ENCODE data around the gene VAC14. TPM values are rescaled to one million over a fixed set of nuclear protein-coding genes. Genes with fewer than 3 reads are reported as not detected.

Gene VAC14
- polyA plus RNA-seq, 1 of the 3 experiments (the other 2 are of a cell fraction), result 33.2 TPM

DNA sequence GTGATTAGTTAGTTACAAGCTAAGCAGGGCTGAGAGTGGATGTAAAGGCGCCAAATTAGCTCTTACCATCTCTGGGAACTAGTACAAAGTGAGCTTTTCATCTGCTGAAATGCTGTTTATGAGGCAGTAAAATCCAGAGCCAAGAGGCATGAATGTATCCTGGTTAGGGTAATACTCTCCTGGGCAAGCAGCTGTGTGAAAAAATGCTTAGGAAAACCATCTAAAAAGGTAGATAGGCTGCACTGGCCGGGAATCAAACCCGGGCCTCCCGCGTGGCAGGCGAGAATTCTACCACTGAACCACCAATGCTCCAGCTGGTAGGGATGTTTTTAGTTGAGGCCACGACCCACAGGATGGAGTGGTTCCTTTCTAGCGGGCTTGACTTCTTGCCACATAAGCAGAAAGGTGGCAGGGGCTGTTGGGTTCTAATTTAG, 23.0 kb downstream of the VAC14 start:
- ChIA-PET POLR2A (interaction anchor here (0.6 to 0.7 kb wide), 2 partner anchors 12 to 33 kb away, joined by 3 to 4 read pairs; no protein-coding TSS in a partner anchor), CTCF (interaction anchor here (1.0 to 2.9 kb wide), 3 partner anchors 97 to 249 kb away, joined by 3 to 9 read pairs (median 4); no protein-coding TSS in a partner anchor)
- TF ChIP-seq TEAD4 (IDR thresholded peaks at IDR 0.05; ENCODE audit: borderline replicate concordance, insufficient read depth), result no peak
- WGBS (ENCODE audit: low lambda C conversion rate), result 85% methylated on average over 8 of the region's 8 CpGs
- Histone ChIP-seq H3K4me2 (no peak overlapping the region), H3K9me2 (no peaks in the 10 kb centered on the region), H3K27ac (ENCODE audit: low read depth in 2 of 2, low read length in 1 of 2) (no peak overlapping the region), H3K4me3 (ENCODE audit: low read depth in 2 of 2, low read length in 1 of 2) (no peak overlapping the region), H4K20me1 (ENCODE audit: insufficient read depth) (no peaks in the 10 kb centered on the region), H3K27me3 (ENCODE audit: insufficient read depth) (no peaks in the 10 kb centered on the region), H3K9ac (no peak overlapping the region), H3K36me3 (replicated peaks in 1 of 2; ENCODE audit: control insufficient read depth in 1 of 2, insufficient read depth in 2 of 2, low read length in 1 of 2) (peaks cover 18 to 32% of the 10 kb centered on the region in 2 experiments), H2AFZ (ENCODE audit: low read depth) (no peak overlapping the region), H3K79me2 (ENCODE audit: insufficient read depth) (no peaks in the 10 kb centered on the region), H3F3A (replicated peaks; ENCODE audit: insufficient read depth) (peaks cover 14% of the 10 kb centered on the region), H3K9me3 (no peaks in the 10 kb centered on the region), H3K4me1 (ENCODE audit: control insufficient read depth in 1 of 2, insufficient read depth in 2 of 2, low read depth in 1 of 2, low read length in 1 of 2) (no peaks in the 10 kb centered on the region; a peak in 1 of 4 replicates)
- no peak for DNase-seq

DNA sequence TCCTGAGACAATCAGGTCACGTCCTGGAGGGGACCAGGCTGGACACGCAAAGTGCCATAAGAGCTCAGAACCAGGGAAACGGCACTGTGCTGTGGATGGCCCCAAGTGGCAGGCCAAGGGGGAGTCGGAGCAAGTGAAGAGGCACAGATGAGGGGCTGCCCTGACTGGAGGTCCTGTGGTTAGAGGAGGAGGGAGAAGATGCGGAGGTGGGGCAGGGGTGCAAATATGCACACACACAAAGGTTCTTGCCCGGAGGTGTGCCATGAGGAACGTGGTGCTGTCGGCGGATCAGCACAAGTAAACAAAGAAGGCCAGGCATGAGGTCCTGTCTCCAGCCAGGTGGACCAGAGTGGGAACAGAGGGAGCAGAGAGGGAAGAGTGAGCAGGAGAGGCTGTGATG, 23.5 kb downstream of the VAC14 start:
- Histone ChIP-seq H3K4me3 (ENCODE audit: low read depth in 2 of 2, low read length in 1 of 2) (no peak overlapping the region), H4K20me1 (ENCODE audit: insufficient read depth) (no peaks in the 10 kb centered on the region), H3K36me3 (replicated peaks in 1 of 2; ENCODE audit: control insufficient read depth in 1 of 2, insufficient read depth in 2 of 2, low read length in 1 of 2) (peaks cover 20 to 30% of the 10 kb centered on the region in 2 experiments), H3K9me3 (no peaks in the 10 kb centered on the region), H3K79me2 (ENCODE audit: insufficient read depth) (no peaks in the 10 kb centered on the region), H3K27me3 (ENCODE audit: insufficient read depth) (no peaks in the 10 kb centered on the region), H3K4me1 (ENCODE audit: control insufficient read depth in 1 of 2, insufficient read depth in 2 of 2, low read depth in 1 of 2, low read length in 1 of 2) (no peaks in the 10 kb centered on the region; a peak in 1 of 4 replicates), H3K9ac (no peak overlapping the region), H3K4me2 (no peak overlapping the region), H2AFZ (ENCODE audit: low read depth) (no peak overlapping the region), H3K9me2 (no peaks in the 10 kb centered on the region), H3F3A (replicated peaks; ENCODE audit: insufficient read depth) (peaks cover 14% of the 10 kb centered on the region), H3K27ac (ENCODE audit: low read depth in 2 of 2, low read length in 1 of 2) (no peak overlapping the region)
- TF ChIP-seq POLR2AphosphoS5 (IDR thresholded peaks at IDR 0.05; ENCODE audit: low read depth, low read length) (no peak), EZH2phosphoT487 (IDR thresholded peaks at IDR 0.05; ENCODE audit: borderline replicate concordance, low read depth) (no peak), TEAD4 (IDR thresholded peaks at IDR 0.05; ENCODE audit: borderline replicate concordance, insufficient read depth) (no peak), MXI1 (IDR thresholded peaks at IDR 0.05; ENCODE audit: low read depth, low read length) (no peak), SIN3A (IDR thresholded peaks at IDR 0.05; ENCODE audit: borderline replicate concordance, low read depth, low read length) (no peak), YY1 (IDR thresholded peaks at IDR 0.05; ENCODE audit: low read depth) (no peak), TCF12 (IDR thresholded peaks at IDR 0.05) (no peak), RXRA (IDR thresholded peaks at IDR 0.05; ENCODE audit: borderline replicate concordance, low read depth) (no peak), CHD2 (IDR thresholded peaks at IDR 0.05; ENCODE audit: low read length, partially characterized antibody) (no peak), ELF1 (IDR thresholded peaks at IDR 0.05) (no peak), JUND (IDR thresholded peaks at IDR 0.05) (no peak), FOXJ3 (CRISPR knock-in tag; IDR thresholded peaks at IDR 0.05) (no peak), RCOR1 (IDR thresholded peaks at IDR 0.05; ENCODE audit: low read length) (no peak), TAF1 (IDR thresholded peaks at IDR 0.05; ENCODE audit: borderline replicate concordance, low read depth, low read length) (no peak), FOSL2 (IDR thresholded peaks at IDR 0.05; ENCODE audit: borderline replicate concordance, low read depth) (no peak), MEF2A (IDR thresholded peaks at IDR 0.05; ENCODE audit: borderline replicate concordance, low read depth) (no peak)
- TF ChIP-seq, protein P1, sequence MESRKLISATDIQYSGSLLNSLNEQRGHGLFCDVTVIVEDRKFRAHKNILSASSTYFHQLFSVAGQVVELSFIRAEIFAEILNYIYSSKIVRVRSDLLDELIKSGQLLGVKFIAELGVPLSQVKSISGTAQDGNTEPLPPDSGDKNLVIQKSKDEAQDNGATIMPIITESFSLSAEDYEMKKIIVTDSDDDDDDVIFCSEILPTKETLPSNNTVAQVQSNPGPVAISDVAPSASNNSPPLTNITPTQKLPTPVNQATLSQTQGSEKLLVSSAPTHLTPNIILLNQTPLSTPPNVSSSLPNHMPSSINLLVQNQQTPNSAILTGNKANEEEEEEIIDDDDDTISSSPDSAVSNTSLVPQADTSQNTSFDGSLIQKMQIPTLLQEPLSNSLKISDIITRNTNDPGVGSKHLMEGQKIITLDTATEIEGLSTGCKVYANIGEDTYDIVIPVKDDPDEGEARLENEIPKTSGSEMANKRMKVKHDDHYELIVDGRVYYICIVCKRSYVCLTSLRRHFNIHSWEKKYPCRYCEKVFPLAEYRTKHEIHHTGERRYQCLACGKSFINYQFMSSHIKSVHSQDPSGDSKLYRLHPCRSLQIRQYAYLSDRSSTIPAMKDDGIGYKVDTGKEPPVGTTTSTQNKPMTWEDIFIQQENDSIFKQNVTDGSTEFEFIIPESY (IDR thresholded peaks at IDR 0.05; ENCODE audit: borderline replicate concordance, low read depth), result no peak
- TF ChIP-seq, protein P2, sequence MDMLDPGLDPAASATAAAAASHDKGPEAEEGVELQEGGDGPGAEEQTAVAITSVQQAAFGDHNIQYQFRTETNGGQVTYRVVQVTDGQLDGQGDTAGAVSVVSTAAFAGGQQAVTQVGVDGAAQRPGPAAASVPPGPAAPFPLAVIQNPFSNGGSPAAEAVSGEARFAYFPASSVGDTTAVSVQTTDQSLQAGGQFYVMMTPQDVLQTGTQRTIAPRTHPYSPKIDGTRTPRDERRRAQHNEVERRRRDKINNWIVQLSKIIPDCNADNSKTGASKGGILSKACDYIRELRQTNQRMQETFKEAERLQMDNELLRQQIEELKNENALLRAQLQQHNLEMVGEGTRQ (IDR thresholded peaks at IDR 0.05; ENCODE audit: borderline replicate concordance, low read depth, low read length), result no peak
- TF ChIP-seq, protein P3, sequence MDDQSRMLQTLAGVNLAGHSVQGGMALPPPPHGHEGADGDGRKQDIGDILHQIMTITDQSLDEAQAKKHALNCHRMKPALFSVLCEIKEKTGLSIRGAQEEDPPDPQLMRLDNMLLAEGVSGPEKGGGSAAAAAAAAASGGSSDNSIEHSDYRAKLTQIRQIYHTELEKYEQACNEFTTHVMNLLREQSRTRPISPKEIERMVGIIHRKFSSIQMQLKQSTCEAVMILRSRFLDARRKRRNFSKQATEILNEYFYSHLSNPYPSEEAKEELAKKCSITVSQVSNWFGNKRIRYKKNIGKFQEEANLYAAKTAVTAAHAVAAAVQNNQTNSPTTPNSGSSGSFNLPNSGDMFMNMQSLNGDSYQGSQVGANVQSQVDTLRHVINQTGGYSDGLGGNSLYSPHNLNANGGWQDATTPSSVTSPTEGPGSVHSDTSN (IDR thresholded peaks at IDR 0.05), result no peak
- TF ChIP-seq, protein P4, sequence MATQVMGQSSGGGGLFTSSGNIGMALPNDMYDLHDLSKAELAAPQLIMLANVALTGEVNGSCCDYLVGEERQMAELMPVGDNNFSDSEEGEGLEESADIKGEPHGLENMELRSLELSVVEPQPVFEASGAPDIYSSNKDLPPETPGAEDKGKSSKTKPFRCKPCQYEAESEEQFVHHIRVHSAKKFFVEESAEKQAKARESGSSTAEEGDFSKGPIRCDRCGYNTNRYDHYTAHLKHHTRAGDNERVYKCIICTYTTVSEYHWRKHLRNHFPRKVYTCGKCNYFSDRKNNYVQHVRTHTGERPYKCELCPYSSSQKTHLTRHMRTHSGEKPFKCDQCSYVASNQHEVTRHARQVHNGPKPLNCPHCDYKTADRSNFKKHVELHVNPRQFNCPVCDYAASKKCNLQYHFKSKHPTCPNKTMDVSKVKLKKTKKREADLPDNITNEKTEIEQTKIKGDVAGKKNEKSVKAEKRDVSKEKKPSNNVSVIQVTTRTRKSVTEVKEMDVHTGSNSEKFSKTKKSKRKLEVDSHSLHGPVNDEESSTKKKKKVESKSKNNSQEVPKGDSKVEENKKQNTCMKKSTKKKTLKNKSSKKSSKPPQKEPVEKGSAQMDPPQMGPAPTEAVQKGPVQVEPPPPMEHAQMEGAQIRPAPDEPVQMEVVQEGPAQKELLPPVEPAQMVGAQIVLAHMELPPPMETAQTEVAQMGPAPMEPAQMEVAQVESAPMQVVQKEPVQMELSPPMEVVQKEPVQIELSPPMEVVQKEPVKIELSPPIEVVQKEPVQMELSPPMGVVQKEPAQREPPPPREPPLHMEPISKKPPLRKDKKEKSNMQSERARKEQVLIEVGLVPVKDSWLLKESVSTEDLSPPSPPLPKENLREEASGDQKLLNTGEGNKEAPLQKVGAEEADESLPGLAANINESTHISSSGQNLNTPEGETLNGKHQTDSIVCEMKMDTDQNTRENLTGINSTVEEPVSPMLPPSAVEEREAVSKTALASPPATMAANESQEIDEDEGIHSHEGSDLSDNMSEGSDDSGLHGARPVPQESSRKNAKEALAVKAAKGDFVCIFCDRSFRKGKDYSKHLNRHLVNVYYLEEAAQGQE (IDR thresholded peaks at IDR 0.05; ENCODE audit: low read depth, low read length), result no peak
- 96% methylated on average over 9 of the region's 9 CpGs for WGBS (ENCODE audit: low lambda C conversion rate)
- ChIA-PET CTCF (interaction anchor here (1.0 to 2.9 kb wide), 3 partner anchors 97 to 248 kb away, joined by 3 to 9 read pairs (median 4); no protein-coding TSS in a partner anchor), POLR2A (interaction anchor here (0.7 kb wide), 1 partner anchor 13 kb away, joined by 3 read pairs; no protein-coding TSS in a partner anchor)
- no peak for DNase-seq

Measured in SK-N-SH (cell line).